DOHH2 (cell line): ENCODE measurements around the gene GPR137C.
"Not testable (repeated sequence)": the region's sequence is repeated elsewhere in the genome, so short reads cannot be mapped to it uniquely, and the experiment has no call there.

Experiments used
- H3F3A ChIP-seq: fragments of 200-600 bp; sonication (generic), shearing (Covaris generic); 2 replicates; pipeline ENCODE4 v1.6.0; 2016; ENCODE audit warnings: antibody characterized with exemption, mild to moderate bottlenecking; ENCODE audit not compliant: control insufficient read depth, insufficient read depth
- H3K27ac ChIP-seq: fragments of 200-600 bp; sonication (generic); 2 replicates; pipeline ENCODE4 v1.5.1; 2014; ENCODE audit warnings: low read depth, mild to moderate bottlenecking, low read length, moderate library complexity
- H3K27me3 ChIP-seq: fragments of 200-600 bp; sonication (generic); 2 replicates; pipeline ENCODE4 v1.6.1; 2014; ENCODE audit warnings: mild to moderate bottlenecking, low read length, mixed read lengths; ENCODE audit not compliant: control insufficient read depth
- H3K36me3 ChIP-seq: fragments of 200-600 bp; sonication (generic); 2 replicates; pipeline ENCODE4 v1.6.1; 2014; ENCODE audit warnings: mild to moderate bottlenecking, low read length, moderate library complexity, mixed read lengths; ENCODE audit not compliant: control insufficient read depth
- H3K4me1 ChIP-seq: fragments of 200-600 bp; sonication (generic); 2 replicates; pipeline ENCODE4 v1.6.1; 2014; ENCODE audit warnings: mild to moderate bottlenecking, low read length, mixed read lengths; ENCODE audit not compliant: control insufficient read depth
- H3K4me2 ChIP-seq: fragments of 200-600 bp; sonication (generic); 2 replicates; pipeline ENCODE4 v1.6.0; 2014; ENCODE audit warnings: mild to moderate bottlenecking, low read length, moderate library complexity
- H3K4me3 ChIP-seq: fragments of 200-600 bp; sonication (generic); 2 replicates; pipeline ENCODE4 v1.5.1; 2014; ENCODE audit warnings: mild to moderate bottlenecking, low read length, mixed read lengths
- H3K79me2 ChIP-seq: fragments of 200-600 bp; sonication (generic); 2 replicates; pipeline ENCODE4 v1.6.1; 2014; ENCODE audit warnings: mild to moderate bottlenecking, low read length, mixed read lengths; ENCODE audit not compliant: control insufficient read depth
- H3K9me2 ChIP-seq: fragments of 200-600 bp; sonication (generic); replicated peaks from 2 replicates; pipeline ENCODE4 v1.6.1; 2014; ENCODE audit warnings: mild to moderate bottlenecking, low read length, mixed read lengths; ENCODE audit not compliant: control insufficient read depth
- H3K9me3 ChIP-seq: fragments of 200-600 bp; sonication (generic); 2 replicates; pipeline ENCODE4 v1.6.1; 2014; ENCODE audit warnings: antibody characterized with exemption, low read length, mixed read lengths; ENCODE audit not compliant: control insufficient read depth, insufficient read depth
- H4K20me1 ChIP-seq: fragments of 200-600 bp; sonication (generic); 2 replicates; pipeline ENCODE4 v1.6.0; 2014; ENCODE audit warnings: low read depth, mild to moderate bottlenecking, antibody characterized with exemption, low read length, moderate library complexity; ENCODE audit not compliant: control insufficient read depth, insufficient read depth
- EZH2phosphoT487 ChIP-seq: fragments of 200-600 bp; sonication (generic); IDR thresholded peaks from 2 replicates; pipeline ENCODE4 v1.6.1; 2017; ENCODE audit warnings: borderline replicate concordance, mild to moderate bottlenecking, antibody characterized with exemption, low read length, moderate library complexity, mixed read lengths
- TF ChIP-seq, protein P1 (sequence below): fragments of 200-600 bp; sonication (generic); IDR thresholded peaks from one replicate; pipeline ENCODE4 v1.5.1; 2014; ENCODE audit warnings: antibody characterized with exemption, mild to moderate bottlenecking, low read depth, low read length; ENCODE audit not compliant: poor library complexity, severe bottlenecking

The GPR137C gene

DNA sequence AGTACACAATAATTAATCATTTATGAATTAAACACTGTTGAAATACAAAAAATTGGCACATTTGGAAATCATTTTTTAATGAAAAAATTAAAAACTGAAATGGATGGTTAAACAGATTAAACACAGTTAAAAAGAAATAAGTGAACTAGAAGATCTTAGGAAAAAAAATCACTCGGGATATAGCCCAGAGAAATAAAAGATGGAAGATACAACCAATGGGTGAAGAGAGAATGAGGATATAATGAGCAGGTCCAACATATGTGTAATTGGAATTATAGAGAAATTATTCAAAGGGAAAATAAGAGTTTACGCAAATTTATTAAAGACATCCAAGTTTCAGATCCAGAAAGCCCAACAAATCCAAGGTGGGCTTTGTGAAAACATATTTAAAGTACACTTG lies 6.1 kb downstream of the GPR137C start:
- Histone ChIP-seq H3K4me1 (peaks cover 7% of the 10 kb centered on the region), H3K4me2 (no peak overlapping the region), H3K79me2 (no peaks in the 10 kb centered on the region), H3K27ac (no peak overlapping the region), H3K36me3 (no peaks in the 10 kb centered on the region), H3K4me3 (no peak overlapping the region), H3K27me3 (no peaks in the 10 kb centered on the region), H3F3A (0 out of 2 replicates have a peak, but pooled peaks cover 3% of the 10 kb centered on the region), H4K20me1 (no peaks in the 10 kb centered on the region), H3K9me3 (no peaks in the 10 kb centered on the region), H3K9me2 (no peaks in the 10 kb centered on the region)
- TF ChIP-seq EZH2phosphoT487 = no peak
- TF ChIP-seq, protein P1, sequence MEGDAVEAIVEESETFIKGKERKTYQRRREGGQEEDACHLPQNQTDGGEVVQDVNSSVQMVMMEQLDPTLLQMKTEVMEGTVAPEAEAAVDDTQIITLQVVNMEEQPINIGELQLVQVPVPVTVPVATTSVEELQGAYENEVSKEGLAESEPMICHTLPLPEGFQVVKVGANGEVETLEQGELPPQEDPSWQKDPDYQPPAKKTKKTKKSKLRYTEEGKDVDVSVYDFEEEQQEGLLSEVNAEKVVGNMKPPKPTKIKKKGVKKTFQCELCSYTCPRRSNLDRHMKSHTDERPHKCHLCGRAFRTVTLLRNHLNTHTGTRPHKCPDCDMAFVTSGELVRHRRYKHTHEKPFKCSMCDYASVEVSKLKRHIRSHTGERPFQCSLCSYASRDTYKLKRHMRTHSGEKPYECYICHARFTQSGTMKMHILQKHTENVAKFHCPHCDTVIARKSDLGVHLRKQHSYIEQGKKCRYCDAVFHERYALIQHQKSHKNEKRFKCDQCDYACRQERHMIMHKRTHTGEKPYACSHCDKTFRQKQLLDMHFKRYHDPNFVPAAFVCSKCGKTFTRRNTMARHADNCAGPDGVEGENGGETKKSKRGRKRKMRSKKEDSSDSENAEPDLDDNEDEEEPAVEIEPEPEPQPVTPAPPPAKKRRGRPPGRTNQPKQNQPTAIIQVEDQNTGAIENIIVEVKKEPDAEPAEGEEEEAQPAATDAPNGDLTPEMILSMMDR = no peak

DNA sequence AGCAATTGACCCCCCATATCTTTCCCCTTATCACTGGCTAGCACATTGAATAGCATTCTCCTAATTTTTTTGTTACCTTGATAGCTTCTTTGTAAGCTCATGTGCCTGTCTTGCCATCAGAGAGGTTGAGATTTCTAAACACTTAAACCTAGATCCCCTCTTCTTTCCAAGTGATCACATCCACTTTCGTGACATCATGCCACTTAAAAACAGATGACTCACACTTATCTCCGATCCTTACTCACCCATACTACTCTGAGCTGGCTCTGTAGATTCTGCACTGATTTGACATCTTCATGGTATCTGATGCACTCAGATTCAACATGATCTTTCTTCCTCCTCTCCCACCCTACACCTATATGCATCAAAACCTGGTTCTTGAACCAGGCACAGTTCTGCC lies 10.5 kb downstream of the GPR137C start:
- Histone ChIP-seq H3K27me3 (no peaks in the 10 kb centered on the region), H3K79me2 (no peaks in the 10 kb centered on the region), H3K4me3 (no peak overlapping the region), H3K9me2 (no peaks in the 10 kb centered on the region), H4K20me1 (no peaks in the 10 kb centered on the region), H3K27ac (no peak overlapping the region), H3K9me3 (no peaks in the 10 kb centered on the region), H3F3A (no peaks in the 10 kb centered on the region), H3K4me1 (no peaks in the 10 kb centered on the region), H3K36me3 (no peaks in the 10 kb centered on the region), H3K4me2 (no peak overlapping the region)
- TF ChIP-seq, protein P1 = no peak

DNA sequence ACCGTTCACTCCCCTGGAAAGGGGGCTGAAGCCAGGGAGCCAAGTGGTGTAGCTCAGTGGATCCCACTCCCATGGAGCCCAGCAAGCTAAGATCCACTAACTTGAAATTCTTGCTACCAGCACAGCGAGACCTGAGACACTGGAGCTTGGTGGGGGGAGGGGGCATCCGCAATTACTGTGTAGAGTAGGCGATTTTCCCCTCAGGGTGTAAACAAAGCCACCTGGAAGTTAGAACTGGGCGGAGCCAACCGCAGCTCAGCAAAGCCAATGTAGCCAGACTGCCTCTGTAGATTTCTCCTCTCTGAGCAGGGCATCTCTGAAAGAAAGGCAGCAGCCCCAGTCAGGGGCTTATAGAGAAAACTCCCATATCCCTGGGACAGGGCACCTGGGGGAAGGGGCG lies 15.8 kb downstream of the GPR137C start:
- H3K27ac ChIP-seq, H3K9me3 ChIP-seq, H3K9me2 ChIP-seq, H3F3A ChIP-seq, H4K20me1 ChIP-seq, H3K36me3 ChIP-seq, H3K4me1 ChIP-seq, H3K4me3 ChIP-seq, H3K79me2 ChIP-seq, H3K4me2 ChIP-seq, H3K27me3 ChIP-seq: not testable (repeated sequence)

DNA sequence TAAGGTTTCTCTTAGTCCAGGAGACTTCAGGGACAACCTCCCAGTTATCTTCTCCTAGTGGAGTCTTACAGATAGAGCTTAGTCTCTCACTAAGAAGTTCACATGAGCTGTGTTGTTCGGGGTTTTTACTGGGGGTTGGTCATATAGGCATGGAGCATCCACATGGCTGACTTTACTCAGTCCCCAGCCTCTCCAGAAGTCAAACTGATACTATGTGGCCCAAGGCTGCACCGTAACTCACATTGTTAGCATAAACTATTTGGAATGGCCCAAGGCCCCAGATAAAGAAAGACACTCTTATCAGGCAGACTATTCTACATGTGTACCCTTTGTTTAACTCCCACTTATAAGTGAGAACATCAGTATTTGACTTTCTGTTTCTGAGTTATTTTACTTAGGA lies 23.2 kb downstream of the GPR137C start:
- peaks cover 4% of the 10 kb centered on the region; the same call in 1 of the 2 replicates for H3K9me3 ChIP-seq
- H3K4me3 ChIP-seq = no peak overlapping the region
- no peaks in the 10 kb centered on the region for H3K27me3 ChIP-seq
- H3K9me2 ChIP-seq = no peaks in the 10 kb centered on the region
- peaks cover 4% of the 10 kb centered on the region; the same call in 1 of the 2 replicates for H3K4me1 ChIP-seq
- TF ChIP-seq EZH2phosphoT487 = no peak
- TF ChIP-seq, protein P1 = no peak
- no peaks in the 10 kb centered on the region for H3K79me2 ChIP-seq
- H3K4me2 ChIP-seq = no peak overlapping the region
- no peak overlapping the region for H3K27ac ChIP-seq
- H3F3A ChIP-seq = no peaks in the 10 kb centered on the region
- H3K36me3 ChIP-seq = no peaks in the 10 kb centered on the region
- no peaks in the 10 kb centered on the region for H4K20me1 ChIP-seq
